IMR-90 (cell line): ENCODE results near the gene TTLL9. TPM values are rescaled to one million over a fixed set of nuclear protein-coding genes. Genes with fewer than 3 reads are reported as not detected.

Experiments
- ATAC-seq: fragments of 200-7000 bp; cut with Tn5 transposase; 2 replicates; pipeline ENCODE4 v1.9.1; 2020; ENCODE audit warnings: low read depth, mild to moderate bottlenecking, moderate library complexity
- BruUV-seq: library from RNA; stranded (reverse); fragments of 400-500 nt; replicated peaks from 2 replicates; lab custom pipeline; 2021; lab: Mats Ljungman, UMichigan
- CTCF ChIA-PET: fragments of 300-600 bp; formaldehyde crosslinking; extraction: SDS; loops from one replicate; lab custom pipeline; 2021; ENCODE audit warnings: antibody characterized with exemption; lab: Yijun Ruan, JAX
- POLR2A ChIA-PET: fragments of 300-600 bp; sonication (Branson Sonifier 250); formaldehyde crosslinking; loops from one replicate; lab custom pipeline; 2022; ENCODE audit warnings: antibody characterized with exemption; ENCODE audit not compliant: unreplicated experiment; lab: Charles Lee
- DNase-seq: peaks from one replicate; pipeline ENCODE4 v3.0.0; 2013
- H2AFZ ChIP-seq: replicated peaks from 2 replicates; pipeline ENCODE3; 2013; ENCODE audit warnings: low read length, mild to moderate bottlenecking; ENCODE audit not compliant: poor library complexity
- H2AK5ac ChIP-seq: 2 replicates; pipeline ENCODE4 v1.6.1; 2013; ENCODE audit warnings: low read depth, low read length, inconsistent platforms
- H2AK9ac ChIP-seq: replicated peaks from 2 replicates; pipeline ENCODE3; 2013; ENCODE audit warnings: mild to moderate bottlenecking, low read depth, low read length, moderate library complexity; ENCODE audit not compliant: poor library complexity
- H2BK120ac ChIP-seq: 2 replicates; pipeline ENCODE4 v1.6.1; 2013; ENCODE audit warnings: low read depth, low read length, inconsistent platforms
- H2BK15ac ChIP-seq: 3 replicates; pipeline ENCODE4 v1.6.1; 2013; ENCODE audit warnings: low read depth, low read length, inconsistent platforms
- H2BK20ac ChIP-seq: 2 replicates; pipeline ENCODE4 v1.6.1; 2013; ENCODE audit warnings: low read depth, mild to moderate bottlenecking, inconsistent platforms, low read length, moderate library complexity
- H2BK5ac ChIP-seq: 2 replicates; pipeline ENCODE4 v1.6.1; 2013; ENCODE audit warnings: mild to moderate bottlenecking, low read depth, low read length, inconsistent platforms; ENCODE audit not compliant: poor library complexity, severe bottlenecking
- H3K14ac ChIP-seq: replicated peaks from 2 replicates; pipeline ENCODE4 v1.6.1; 2013; ENCODE audit warnings: low read depth, low read length, inconsistent platforms
- H3K18ac ChIP-seq: 2 replicates; pipeline ENCODE4 v1.6.1; 2013; ENCODE audit warnings: low read depth, low read length, control low read depth
- H3K23ac ChIP-seq: 2 replicates; pipeline ENCODE4 v1.6.1; 2013; ENCODE audit warnings: low read depth, low read length, inconsistent platforms
- H3K27ac ChIP-seq: 2 replicates; pipeline ENCODE4 v1.5.1; 2013; ENCODE audit warnings: mild to moderate bottlenecking, control low read depth, low read length; ENCODE audit not compliant: insufficient read depth
- H3K27me3 ChIP-seq: 2 replicates; pipeline ENCODE4 v1.6.1; 2013; ENCODE audit warnings: low read length; ENCODE audit not compliant: control insufficient read depth, insufficient read depth
- H3K36me3 ChIP-seq: 2 replicates; pipeline ENCODE4 v1.6.1; 2013; ENCODE audit warnings: low read length, mixed read lengths; ENCODE audit not compliant: control insufficient read depth, insufficient read depth
- H3K4ac ChIP-seq: 2 replicates; pipeline ENCODE4 v1.6.1; 2013; ENCODE audit warnings: low read depth, low read length, inconsistent platforms
- H3K4me1 ChIP-seq: 2 replicates; pipeline ENCODE4 v1.6.1; 2013; ENCODE audit warnings: low read length, mixed read lengths; ENCODE audit not compliant: control insufficient read depth, insufficient read depth
- H3K4me2 ChIP-seq: 2 replicates; pipeline ENCODE4 v1.6.1; 2013; ENCODE audit warnings: low read depth, mild to moderate bottlenecking, control low read depth, low read length, moderate library complexity
- H3K4me3 ChIP-seq: 2 replicates; pipeline ENCODE4 v1.5.1; 2013; ENCODE audit warnings: low read depth, mild to moderate bottlenecking, control low read depth, low read length, moderate library complexity; ENCODE audit not compliant: insufficient read depth
- H3K56ac ChIP-seq: 2 replicates; pipeline ENCODE4 v1.6.1; 2013; ENCODE audit warnings: low read length, inconsistent platforms; ENCODE audit not compliant: insufficient read depth; ENCODE audit errors: extremely low read depth
- H3K79me1 ChIP-seq, 2 experiments: 2 replicates each; pipeline ENCODE4 v1.6.1; 2013; ENCODE audit warnings: low read length in 2 of 2, inconsistent platforms in 1 of 2, low read depth in 1 of 2
- H3K9ac ChIP-seq: 2 replicates; pipeline ENCODE4 v1.6.1; 2013; ENCODE audit warnings: low read depth, low read length, control low read depth
- H3K9me1 ChIP-seq: 2 replicates; pipeline ENCODE4 v1.6.1; 2013; ENCODE audit warnings: low read length, inconsistent platforms; ENCODE audit not compliant: insufficient read depth
- H3K9me3 ChIP-seq: 2 replicates; pipeline ENCODE4 v1.6.1; 2013; ENCODE audit warnings: low read length; ENCODE audit not compliant: control insufficient read depth, insufficient read depth
- H4K20me1 ChIP-seq: 2 replicates; pipeline ENCODE4 v1.6.1; 2013; ENCODE audit warnings: low read length, inconsistent platforms; ENCODE audit not compliant: insufficient read depth
- H4K5ac ChIP-seq: 2 replicates; pipeline ENCODE4 v1.6.1; 2013; ENCODE audit warnings: mild to moderate bottlenecking, low read depth, low read length, control low read depth
- H4K8ac ChIP-seq, 2 experiments: 2 replicates each; pipeline ENCODE4 v1.6.1; 2013; ENCODE audit warnings: low read depth in 2 of 2, low read length in 2 of 2, control low read depth in 1 of 2, inconsistent platforms in 1 of 2
- H4K91ac ChIP-seq: 2 replicates; pipeline ENCODE4 v1.6.1; 2013; ENCODE audit warnings: low read depth, low read length, inconsistent platforms; ENCODE audit not compliant: insufficient read depth
- BHLHE40 ChIP-seq: fragments of 150-350 bp; IDR thresholded peaks from 2 replicates; pipeline ENCODE4 v1.6.1; 2016; ENCODE audit warnings: mild to moderate bottlenecking, low read depth, low read length
- CEBPB ChIP-seq: IDR thresholded peaks from 2 replicates; pipeline ENCODE4 v1.6.1; 2012; ENCODE audit warnings: low read depth, low read length, improper control_type of control experiment
- CHD1 ChIP-seq: IDR thresholded peaks from 2 replicates; pipeline ENCODE4 v1.6.1; 2012; ENCODE audit warnings: low read depth, low read length, improper control_type of control experiment
- FOS ChIP-seq: fragments of 150-350 bp; IDR thresholded peaks from 2 replicates; pipeline ENCODE4 v1.6.1; 2016; ENCODE audit warnings: low read depth, low read length
- MAFK ChIP-seq: IDR thresholded peaks from 2 replicates; pipeline ENCODE4 v1.6.1; 2012; ENCODE audit warnings: low read depth, low read length, improper control_type of control experiment
- MAZ ChIP-seq: IDR thresholded peaks from 2 replicates; pipeline ENCODE4 v1.6.1; 2012; ENCODE audit warnings: low read depth, mild to moderate bottlenecking, low read length, improper control_type of control experiment, moderate library complexity, borderline replicate concordance
- MXI1 ChIP-seq: IDR thresholded peaks from 2 replicates; pipeline ENCODE4 v1.6.1; 2012; ENCODE audit warnings: low read depth, mild to moderate bottlenecking, low read length, moderate library complexity, borderline replicate concordance
- NFE2L2 ChIP-seq: fragments of 150-350 bp; IDR thresholded peaks from 2 replicates; pipeline ENCODE4 v1.6.1; 2016; ENCODE audit warnings: low read depth, mild to moderate bottlenecking, low read length
- POLR2A ChIP-seq: IDR thresholded peaks from 2 replicates; pipeline ENCODE4 v1.6.1; 2012; ENCODE audit warnings: mild to moderate bottlenecking, low read depth, low read length
- RAD21 ChIP-seq: IDR thresholded peaks from 2 replicates; pipeline ENCODE4 v1.6.1; 2012; ENCODE audit warnings: low read length, improper control_type of control experiment
- RCOR1 ChIP-seq: IDR thresholded peaks from 2 replicates; pipeline ENCODE4 v1.6.1; 2012; ENCODE audit warnings: mild to moderate bottlenecking, low read length, improper control_type of control experiment; ENCODE audit not compliant: insufficient replicate concordance
- RFX5 ChIP-seq: IDR thresholded peaks from 2 replicates; pipeline ENCODE4 v1.8.0; 2012; ENCODE audit warnings: low read depth, mild to moderate bottlenecking, low read length, moderate library complexity
- SMC3 ChIP-seq: fragments of 150-350 bp; IDR thresholded peaks from 2 replicates; pipeline ENCODE4 v1.6.1; 2016; ENCODE audit warnings: low read depth, mild to moderate bottlenecking, antibody characterized with exemption, low read length, moderate library complexity
- WGBS, 2 experiments: methylation state at CpG; one replicate each; pipeline versions ENCODE4 v1.1.5 to v1.1.7; 2013; ENCODE audit warnings: missing lambda C conversion rate in 2 of 2; ENCODE audit not compliant: insufficient read length in 1 of 2; ENCODE audit errors: extremely low coverage in 2 of 2; 5-methylcytosine and 5-hydroxymethylcytosine counted together
- dilution Hi-C: fragments of 300-500 bp; cut with HindIII; formaldehyde crosslinking; loops from one replicate; pipeline ENCODE4 v1.14.3; 2018; ENCODE audit warnings: low sequenced_read_pairs; ENCODE audit not compliant: unreplicated experiment
- in situ Hi-C: fragments of 300-500 bp; cut with MboI; formaldehyde crosslinking; loops from 3 replicates; pipeline ENCODE4 v1.14.3; 2019; ENCODE audit warnings: low sequenced_read_pairs, inconsistent platforms, mixed read lengths
- intact Hi-C: fragments of 100-400 bp; cut with micrococcal nuclease; formaldehyde crosslinking; loops from 2 replicates; pipeline ENCODE4 v1.10.0; 2022
- polyA plus RNA-seq, 3 experiments: library from polyadenylated mRNA; depleted of rRNA; stranded (reverse); fragments of >200 nt; gene quantifications; 2 replicates each; pipeline ENCODE4 v1.2.3, GENCODE V29; 2012; ENCODE audit warnings: low replicate concordance in 1 of 3
- total RNA-seq: library from RNA; depleted of rRNA; stranded (reverse); fragments of >200 nt; gene quantifications from 2 replicates; pipeline ENCODE4 v1.2.3, GENCODE V29; 2012
- TF ChIP-seq, protein P1 (sequence below): fragments of 150-350 bp; IDR thresholded peaks from 2 replicates; pipeline ENCODE4 v1.6.1; 2017; ENCODE audit warnings: mild to moderate bottlenecking, antibody characterized with exemption, low read length, low read depth
- TF ChIP-seq, protein P2 (sequence below): fragments of 150-350 bp; IDR thresholded peaks from 2 replicates; pipeline ENCODE4 v1.6.1; 2016; ENCODE audit warnings: low read depth, mild to moderate bottlenecking, low read length, moderate library complexity, borderline replicate concordance
- TF ChIP-seq, protein P3 (sequence below): conservative IDR thresholded peaks from 2 replicates; pipeline ENCODE4 v1.5.1; 2012; ENCODE audit warnings: mild to moderate bottlenecking, low read depth, low read length, improper control_type of control experiment

The TTLL9 gene
- total and polyA plus RNA-seq, 2 of the 4 experiments (the other 2 are of a cell fraction), result not detected

DNA sequence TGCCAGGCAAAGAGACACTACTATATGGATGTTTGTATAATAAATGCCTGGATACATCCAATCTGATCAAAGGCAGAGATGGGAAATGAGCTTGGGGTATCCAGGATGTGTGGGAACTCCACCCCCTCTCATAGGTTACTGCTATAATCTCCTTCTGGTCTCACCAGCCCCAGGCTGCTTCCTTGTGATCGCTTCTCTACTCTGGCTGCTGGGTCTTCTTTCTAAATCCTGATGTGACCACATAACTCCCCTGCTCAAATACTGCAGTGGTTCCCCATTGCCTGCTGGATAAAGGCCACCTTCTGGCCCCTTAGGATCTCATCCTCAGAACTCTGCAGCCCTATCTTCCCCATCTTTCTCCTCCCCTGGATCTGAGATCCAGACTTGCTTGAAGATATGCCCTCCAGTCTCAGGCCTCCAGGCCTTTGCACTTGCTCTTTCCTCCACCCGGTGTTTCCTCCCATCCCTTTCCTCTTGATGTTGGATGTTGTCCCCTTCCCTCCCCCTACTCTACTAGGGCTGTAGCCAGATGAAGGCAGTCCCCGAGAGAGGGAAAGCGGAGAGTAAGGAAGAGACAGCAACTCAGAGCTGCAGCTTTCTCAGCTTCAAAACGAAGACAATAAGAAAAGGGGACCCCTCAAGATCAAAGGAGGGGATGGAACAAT lies 96.7 kb downstream of the TTLL9 start:
- DNase-seq (no peak), ATAC-seq (no peak)
- CTCF ChIA-PET, result no interaction called here
- Histone ChIP-seq H2BK20ac (no peak overlapping the region), H3K18ac (no peak overlapping the region), H2AFZ (no peak overlapping the region), H2AK9ac (no peak overlapping the region), H3K27me3 (peaks cover 41% of the 10 kb centered on the region), H4K5ac (no peak overlapping the region), H3K56ac (no peak overlapping the region), H3K9me1 (no peaks in the 10 kb centered on the region), H3K4me3 (no peak overlapping the region), H3K14ac (no peak overlapping the region), H2BK5ac (no peak overlapping the region), H3K27ac (no peak overlapping the region), H3K4ac (no peak overlapping the region), H4K20me1 (peaks cover 6% of the 10 kb centered on the region; the same call in 1 of the 2 replicates), H3K23ac (no peak overlapping the region), H3K4me2 (no peak overlapping the region), H4K8ac (no peak overlapping the region), H2BK120ac (no peak overlapping the region), H2AK5ac (no peak overlapping the region), H3K9me3 (no peaks in the 10 kb centered on the region), H3K79me1 (no peaks in the 10 kb centered on the region), H2BK15ac (no peak overlapping the region), H3K9ac (no peak overlapping the region), H3K36me3 (no peaks in the 10 kb centered on the region), H3K4me1 (no peaks in the 10 kb centered on the region), H4K91ac (no peak overlapping the region)
- BruUV-seq, result no TSS peak
- intact Hi-C loops (no loop called here), dilution Hi-C loops (no loop called here), in situ Hi-C loops (no loop called here)
- whole genome bisulfite sequencing, 2 experiments, result 8% methylated on average over 3 of the region's 5 CpGs; no CpG with 5 or more reads in 1 of the 2 experiments
- TF ChIP-seq MAZ (no peak), BHLHE40 (no peak), MAFK (no peak), SMC3 (no peak), CHD1 (no peak), RFX5 (no peak), CEBPB (no peak), POLR2A (no peak), FOS (no peak), RCOR1 (no peak), MXI1 (no peak), RAD21 (no peak), NFE2L2 (no peak)
- TF ChIP-seq, protein P1, sequence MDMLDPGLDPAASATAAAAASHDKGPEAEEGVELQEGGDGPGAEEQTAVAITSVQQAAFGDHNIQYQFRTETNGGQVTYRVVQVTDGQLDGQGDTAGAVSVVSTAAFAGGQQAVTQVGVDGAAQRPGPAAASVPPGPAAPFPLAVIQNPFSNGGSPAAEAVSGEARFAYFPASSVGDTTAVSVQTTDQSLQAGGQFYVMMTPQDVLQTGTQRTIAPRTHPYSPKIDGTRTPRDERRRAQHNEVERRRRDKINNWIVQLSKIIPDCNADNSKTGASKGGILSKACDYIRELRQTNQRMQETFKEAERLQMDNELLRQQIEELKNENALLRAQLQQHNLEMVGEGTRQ, result no peak
- TF ChIP-seq, protein P2, sequence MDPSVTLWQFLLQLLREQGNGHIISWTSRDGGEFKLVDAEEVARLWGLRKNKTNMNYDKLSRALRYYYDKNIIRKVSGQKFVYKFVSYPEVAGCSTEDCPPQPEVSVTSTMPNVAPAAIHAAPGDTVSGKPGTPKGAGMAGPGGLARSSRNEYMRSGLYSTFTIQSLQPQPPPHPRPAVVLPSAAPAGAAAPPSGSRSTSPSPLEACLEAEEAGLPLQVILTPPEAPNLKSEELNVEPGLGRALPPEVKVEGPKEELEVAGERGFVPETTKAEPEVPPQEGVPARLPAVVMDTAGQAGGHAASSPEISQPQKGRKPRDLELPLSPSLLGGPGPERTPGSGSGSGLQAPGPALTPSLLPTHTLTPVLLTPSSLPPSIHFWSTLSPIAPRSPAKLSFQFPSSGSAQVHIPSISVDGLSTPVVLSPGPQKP, result no peak
- TF ChIP-seq, protein P3, sequence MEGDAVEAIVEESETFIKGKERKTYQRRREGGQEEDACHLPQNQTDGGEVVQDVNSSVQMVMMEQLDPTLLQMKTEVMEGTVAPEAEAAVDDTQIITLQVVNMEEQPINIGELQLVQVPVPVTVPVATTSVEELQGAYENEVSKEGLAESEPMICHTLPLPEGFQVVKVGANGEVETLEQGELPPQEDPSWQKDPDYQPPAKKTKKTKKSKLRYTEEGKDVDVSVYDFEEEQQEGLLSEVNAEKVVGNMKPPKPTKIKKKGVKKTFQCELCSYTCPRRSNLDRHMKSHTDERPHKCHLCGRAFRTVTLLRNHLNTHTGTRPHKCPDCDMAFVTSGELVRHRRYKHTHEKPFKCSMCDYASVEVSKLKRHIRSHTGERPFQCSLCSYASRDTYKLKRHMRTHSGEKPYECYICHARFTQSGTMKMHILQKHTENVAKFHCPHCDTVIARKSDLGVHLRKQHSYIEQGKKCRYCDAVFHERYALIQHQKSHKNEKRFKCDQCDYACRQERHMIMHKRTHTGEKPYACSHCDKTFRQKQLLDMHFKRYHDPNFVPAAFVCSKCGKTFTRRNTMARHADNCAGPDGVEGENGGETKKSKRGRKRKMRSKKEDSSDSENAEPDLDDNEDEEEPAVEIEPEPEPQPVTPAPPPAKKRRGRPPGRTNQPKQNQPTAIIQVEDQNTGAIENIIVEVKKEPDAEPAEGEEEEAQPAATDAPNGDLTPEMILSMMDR, result no peak
- POLR2A ChIA-PET, result no interaction called here
